HG02870 (cell line): ENCODE measurements around the gene MAP2K1.
"Not testable (repeated sequence)": the region's sequence is repeated elsewhere in the genome, so short reads cannot be mapped to it uniquely, and the experiment has no call there.

Experiments used
- ATAC-seq: cut with Tn5 transposase; IDR thresholded peaks from one replicate; pipeline ENCODE4 v1.9.1; 2021; ENCODE audit warnings: mild to moderate bottlenecking, moderate library complexity; ENCODE audit not compliant: unreplicated experiment

MAP2K1 gene

DNA sequence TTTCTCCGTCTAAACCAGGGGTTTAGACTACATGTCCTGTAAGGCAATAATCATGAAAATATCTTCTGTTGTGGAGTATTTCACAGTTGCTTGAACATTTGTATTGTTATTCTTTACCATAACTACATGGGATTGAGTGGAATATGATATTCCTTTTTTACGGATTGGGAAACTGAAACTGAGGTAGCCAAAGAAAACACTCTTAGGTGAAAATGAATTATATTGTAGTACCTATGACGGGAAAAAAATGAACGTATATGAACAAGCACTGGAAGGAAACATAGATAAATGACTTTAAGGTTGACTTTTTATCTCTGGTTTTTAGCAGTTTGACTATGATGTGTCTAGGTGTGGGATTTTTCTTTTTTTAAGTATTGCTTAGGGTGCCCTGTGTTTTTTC, 35.6 kb downstream of the MAP2K1 start:
- no peak for ATAC-seq

DNA sequence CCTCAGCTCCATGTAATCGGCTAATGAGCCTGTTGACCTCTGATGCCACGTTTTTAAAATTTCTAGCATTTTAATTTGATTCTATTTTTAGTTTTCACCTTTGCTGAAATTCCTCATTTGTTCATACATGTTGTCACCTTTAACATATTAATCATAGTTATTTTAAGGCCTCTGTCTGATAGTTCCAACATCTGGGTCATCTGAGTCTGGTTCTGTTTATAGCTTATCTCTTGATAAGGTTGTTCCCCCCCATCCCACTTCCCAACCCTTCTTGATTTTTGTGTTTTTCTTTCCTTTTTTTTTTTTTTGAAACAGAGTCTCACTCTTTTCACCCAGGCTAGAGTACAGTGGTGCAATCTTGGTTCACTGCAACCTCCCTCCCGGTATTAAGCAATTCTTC, 36.4 kb downstream of the MAP2K1 start:
- ATAC-seq, result no peak

GRCh38 chr15:66424963-66425612, 38.4 kb downstream of the MAP2K1 start:
- ATAC-seq, result no peak

- no peak for ATAC-seq
Measured at GRCh38 chr15:66425837-66426236, 39.1 kb downstream of the MAP2K1 start.

DNA sequence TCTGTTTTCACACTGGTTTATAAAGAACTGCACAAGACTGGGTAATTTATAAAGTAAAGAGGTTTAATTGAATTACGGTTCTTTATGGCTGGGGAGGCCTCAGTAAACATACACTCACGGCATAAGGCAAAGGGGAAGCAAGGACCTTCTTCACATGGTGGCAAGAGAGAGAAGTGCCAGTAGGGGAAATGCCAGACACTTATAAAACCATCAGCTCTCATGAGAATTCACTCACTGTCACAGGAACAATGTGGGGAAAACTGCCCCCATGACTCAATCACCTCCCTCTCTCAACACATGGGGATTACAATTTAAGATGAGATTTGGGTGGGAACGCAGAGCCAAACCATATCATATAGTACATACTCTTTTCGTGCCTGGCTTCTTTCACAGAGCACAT, 42.4 kb downstream of the MAP2K1 start:
- no peak for ATAC-seq

DNA sequence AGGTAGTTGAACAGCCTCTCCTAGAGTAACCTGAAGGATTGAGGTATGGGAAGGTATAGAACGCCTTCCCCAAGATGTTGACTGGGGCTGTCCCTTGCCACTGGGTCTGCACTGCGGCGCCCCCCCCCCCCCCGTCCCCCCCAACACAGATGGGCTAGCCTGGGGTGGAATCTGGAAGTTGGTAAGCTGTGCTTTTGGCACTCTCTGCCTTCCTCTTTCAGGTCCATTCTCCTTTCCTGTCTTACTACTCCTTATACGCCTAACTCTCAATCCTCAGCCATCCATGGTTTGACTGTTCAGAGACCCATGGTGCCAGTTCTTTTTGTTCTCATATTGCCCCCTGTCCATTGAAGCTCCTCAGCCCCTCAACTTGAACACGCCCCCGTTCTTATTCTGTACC, 42.8 kb downstream of the MAP2K1 start:
- ATAC-seq, result no peak

GRCh38 chr15:66430627-66431255, 44.0 kb downstream of the MAP2K1 start:
- no peak for ATAC-seq

DNA sequence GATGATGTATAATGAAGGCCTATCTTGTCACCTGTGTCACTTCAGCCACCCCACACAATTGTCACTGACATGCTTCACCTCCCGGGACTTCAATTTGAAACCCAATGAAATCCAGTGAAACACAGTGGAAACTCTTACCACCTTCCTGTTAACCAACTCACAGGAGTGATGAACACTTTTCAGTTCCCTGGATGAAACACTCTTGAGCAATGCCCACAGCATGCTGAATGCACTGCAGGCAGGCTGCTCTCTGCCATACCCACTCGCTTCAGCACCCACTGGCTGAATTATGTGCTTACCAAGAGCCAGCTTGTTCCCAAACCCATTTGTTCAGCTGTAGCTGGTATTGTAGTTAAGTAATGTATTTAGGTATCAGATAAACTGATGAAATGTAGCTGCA, 47.0 kb downstream of the MAP2K1 start:
- no peak for ATAC-seq

DNA sequence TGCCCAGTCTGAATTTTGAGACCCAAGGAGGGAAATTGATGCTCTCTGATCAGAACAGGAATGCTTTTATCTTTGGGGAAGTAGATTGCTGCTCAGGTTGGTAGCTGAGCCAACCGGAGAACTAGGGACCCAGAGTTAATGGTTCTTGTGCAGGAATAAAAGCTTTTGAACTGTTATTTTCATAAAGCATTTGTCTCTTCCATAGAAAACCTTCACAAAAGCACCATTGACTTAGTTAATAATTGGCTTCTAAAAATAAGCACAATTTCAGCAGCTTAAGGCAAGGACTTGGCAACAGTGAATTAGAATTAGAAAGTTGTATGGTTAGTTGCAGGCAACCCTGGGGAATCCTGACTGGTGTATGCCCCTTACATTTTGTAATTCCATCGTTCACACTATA, 53.8 kb downstream of the MAP2K1 start:
- ATAC-seq, result no peak

- no peak for ATAC-seq
Measured at GRCh38 chr15:66452420-66452819, 65.7 kb downstream of the MAP2K1 start.

GRCh38 chr15:66452971-66453580, 66.4 kb downstream of the MAP2K1 start:
- no peak for ATAC-seq

GRCh38 chr15:66454143-66454542, 67.4 kb downstream of the MAP2K1 start:
- ATAC-seq, result no peak

GRCh38 chr15:66456211-66456610, 69.5 kb downstream of the MAP2K1 start:
- no peak for ATAC-seq

- no peak for ATAC-seq
Measured at GRCh38 chr15:66459818-66460615, 73.3 kb downstream of the MAP2K1 start.

DNA sequence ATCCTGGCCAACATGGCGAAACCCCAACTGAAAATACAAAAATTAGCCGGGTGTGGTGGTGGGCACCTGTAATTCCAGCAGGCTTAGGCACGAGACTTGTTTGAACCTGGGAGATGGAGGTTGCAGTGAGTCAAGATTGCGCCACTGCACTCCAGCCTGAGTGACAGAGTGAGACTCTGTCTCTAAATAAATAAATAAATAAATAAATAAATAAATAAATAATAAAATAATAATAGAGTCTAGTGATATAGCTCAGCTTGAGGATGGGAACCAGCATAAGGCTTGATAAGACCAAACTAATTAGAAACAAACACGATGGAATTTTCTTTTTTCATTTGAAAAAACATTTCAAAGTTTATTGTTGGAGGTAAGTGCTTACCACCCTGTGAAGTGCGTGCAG, 74.6 kb downstream of the MAP2K1 start:
- not testable (repeated sequence) for ATAC-seq

DNA sequence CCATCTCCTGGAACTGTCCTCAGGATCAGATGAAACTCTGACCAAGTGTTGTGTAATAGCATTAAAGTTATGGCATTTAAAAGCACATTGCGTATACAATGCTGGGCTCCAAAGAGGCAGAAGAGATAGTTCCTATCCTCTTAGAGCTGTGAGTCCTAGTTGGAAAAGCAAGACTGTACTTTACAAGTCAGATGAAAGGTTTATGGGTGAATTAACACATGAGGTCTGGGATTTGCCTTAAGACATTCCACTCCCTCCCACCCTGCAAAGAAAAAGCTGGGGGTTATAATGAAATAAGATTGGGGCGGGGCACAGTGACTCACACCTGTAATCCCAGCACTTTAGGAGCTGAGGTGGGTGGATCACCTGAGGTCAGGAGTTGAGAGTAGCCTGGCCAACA, 75.2 kb downstream of the MAP2K1 start:
- no peak for ATAC-seq

- ATAC-seq, result no peak
Measured at GRCh38 chr15:66462627-66463026, 75.9 kb downstream of the MAP2K1 start.

- not testable (repeated sequence) for ATAC-seq
Measured at GRCh38 chr15:66465294-66465693, 78.6 kb downstream of the MAP2K1 start.

GRCh38 chr15:66467162-66468040, 80.7 kb downstream of the MAP2K1 start:
- not testable (repeated sequence) for ATAC-seq

DNA sequence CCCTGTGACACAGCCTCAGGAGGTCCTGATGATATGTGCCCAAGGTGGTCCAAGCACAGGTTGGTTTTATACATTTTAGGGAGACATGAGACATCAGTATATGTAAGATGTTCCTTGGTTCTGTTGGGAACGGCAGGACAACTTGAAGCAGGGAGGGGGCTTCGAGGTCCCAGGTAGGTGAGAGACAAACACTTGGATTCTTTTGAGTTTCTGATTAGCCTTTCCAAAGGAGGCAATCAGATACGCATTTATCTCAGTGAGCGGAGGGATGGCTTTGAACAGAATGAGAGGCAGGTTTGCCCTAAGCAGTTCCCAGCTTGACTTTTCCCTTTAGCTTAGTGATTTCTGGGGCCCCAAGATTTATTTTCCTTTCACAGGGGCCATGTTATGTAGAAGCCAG, 84.1 kb downstream of the MAP2K1 start:
- not testable (repeated sequence) for ATAC-seq
